HPDE6-E6E7 (cell line): ENCODE measurements around the gene PNKP.

Source experiments
- DNase-seq: peaks from one replicate; pipeline ENCODE4 v3.0.0; 2011; ENCODE audit warnings: missing footprints; ENCODE audit errors: extremely low spot score

Gene PNKP

GRCh38 chr19:49890349-49891311, 23.3 kb upstream of the PNKP start:
- no peak for DNase-seq

GRCh38 chr19:49889687-49890348, 22.4 kb upstream of the PNKP start:
- DNase-seq: no peak

- no peak for DNase-seq
Measured at GRCh38 chr19:49889038-49889686, 21.8 kb upstream of the PNKP start.

- no peak for DNase-seq
Measured at GRCh38 chr19:49888510-49888824, 21.1 kb upstream of the PNKP start.

- no peak for DNase-seq
Measured at GRCh38 chr19:49887665-49888509, 20.5 kb upstream of the PNKP start.

GRCh38 chr19:49887037-49887664, 19.8 kb upstream of the PNKP start:
- DNase-seq: no peak

- DNase-seq: no peak
Measured at GRCh38 chr19:49884760-49885159, 17.4 kb upstream of the PNKP start.

- no peak for DNase-seq
Measured at GRCh38 chr19:49884109-49884508, 16.7 kb upstream of the PNKP start.

GRCh38 chr19:49883094-49883493, 15.7 kb upstream of the PNKP start:
- no peak for DNase-seq

- no peak for DNase-seq
Measured at GRCh38 chr19:49882643-49883042, 15.3 kb upstream of the PNKP start.

- no peak for DNase-seq
Measured at GRCh38 chr19:49881672-49882394, 14.5 kb upstream of the PNKP start.

GRCh38 chr19:49881186-49881585, 13.8 kb upstream of the PNKP start:
- DNase-seq: no peak

GRCh38 chr19:49880162-49880869, 12.9 kb upstream of the PNKP start:
- DNase-seq: no peak

- DNase-seq: no peak
Measured at GRCh38 chr19:49879243-49879963, 12.0 kb upstream of the PNKP start.

GRCh38 chr19:49878744-49879070, 11.3 kb upstream of the PNKP start:
- DNase-seq: no peak

GRCh38 chr19:49877879-49878743, 10.7 kb upstream of the PNKP start:
- peak; percentile 90 for DNase-seq

GRCh38 chr19:49877020-49877878, 9.9 kb upstream of the PNKP start, which contains the start of the genes AKT1S1 and TBC1D17:
Gene AKT1S1 (minus strand): TSS chr19:49877355. CDS start chr19:49873295, 4,060 bp downstream.
Gene TBC1D17 (plus strand): TSS chr19:49877702. CDS start chr19:49877724, 22 bp downstream.
- DNase-seq: peak; percentile 98
